Fibroblast of peridontal ligament (primary cell): ENCODE results near the gene KIF26B.
A peak's percentile ranks its signal among the peaks of the same experiment; 100 is the strongest.

ENCODE experiments used
- DNase-seq: peaks from one replicate; pipeline ENCODE4 v3.0.0-alpha.2; 2010; ENCODE audit errors: extremely low read depth

The KIF26B gene

DNA sequence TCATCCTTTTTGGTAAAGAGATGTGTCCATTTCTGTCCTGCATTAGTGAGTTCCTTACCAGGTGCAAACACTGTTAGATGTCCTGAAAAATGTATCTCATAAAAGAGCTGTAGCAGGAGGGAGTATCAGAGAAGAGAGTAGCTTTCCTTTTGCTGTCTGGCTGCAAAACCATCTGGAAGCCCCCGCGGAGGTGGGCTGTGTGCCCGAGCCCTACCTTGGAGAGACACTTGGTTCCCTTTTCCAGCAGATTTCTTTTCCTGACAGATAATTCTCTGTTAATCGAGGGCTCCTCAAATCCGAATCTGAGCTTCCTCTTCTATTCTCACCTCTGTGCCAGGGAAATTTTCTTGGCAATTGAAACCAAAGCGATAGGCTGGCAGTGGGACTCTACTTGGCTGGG lies 53.0 kb downstream of the KIF26B start:
- DNase-seq = no peak

GRCh38 chr1:245209658-245210435 lies 55.1 kb downstream of the KIF26B start:
- no peak for DNase-seq

DNA sequence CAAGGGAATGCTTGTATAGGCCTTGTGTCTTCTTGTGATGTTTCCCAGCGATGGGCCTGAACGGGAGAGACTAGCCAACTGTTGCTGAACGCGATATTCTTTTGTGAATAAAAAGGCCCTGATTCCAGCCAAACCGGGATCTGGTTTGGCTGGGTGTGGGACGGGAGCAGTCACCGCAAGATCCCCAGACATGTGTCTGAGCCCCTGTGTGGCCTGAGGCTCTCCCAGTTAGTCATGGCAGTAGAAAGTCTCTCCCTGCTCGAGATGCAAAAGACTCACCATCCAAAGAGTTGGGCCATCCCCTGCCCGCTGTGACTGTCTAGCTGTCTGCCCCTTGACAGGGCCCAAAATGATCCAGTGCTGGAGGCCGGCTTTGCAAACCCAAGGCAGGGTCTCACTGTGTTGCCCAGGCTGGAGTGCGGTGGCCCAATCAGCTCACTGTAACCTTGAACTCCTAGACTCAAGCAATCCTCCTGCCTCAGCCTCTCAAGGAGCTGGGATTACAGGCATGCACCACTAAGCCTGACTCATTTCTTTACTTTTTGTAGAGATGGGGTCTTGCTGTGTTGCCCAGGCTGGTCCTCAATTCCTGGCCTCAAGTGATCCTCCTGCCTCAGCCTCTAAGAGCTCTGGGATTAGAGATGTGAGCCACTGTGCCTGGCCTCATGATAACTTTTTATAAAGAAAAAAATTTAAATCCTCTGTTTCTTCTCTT lies 56.4 kb downstream of the KIF26B start:
- DNase-seq = no peak

DNA sequence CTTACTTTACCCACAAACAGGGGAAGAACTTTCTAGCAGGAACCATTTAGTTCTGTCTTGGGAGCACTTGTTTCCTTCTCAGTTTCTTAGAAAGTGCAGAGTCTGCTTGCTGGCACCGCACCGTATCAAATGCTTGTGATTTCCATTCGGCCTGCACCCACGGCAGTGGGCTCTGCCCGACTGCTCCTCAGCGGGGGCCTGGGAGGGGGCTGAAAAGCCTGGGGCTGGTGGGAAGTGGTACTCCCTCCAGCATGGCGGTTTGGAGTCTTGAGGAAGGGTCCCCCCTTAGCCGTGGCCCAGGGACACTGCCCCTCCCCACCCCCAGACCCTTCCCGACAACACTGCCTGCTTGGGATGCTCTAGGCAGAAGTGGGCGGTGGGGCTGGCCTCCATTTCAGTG lies 57.0 kb downstream of the KIF26B start:
- DNase-seq = no peak

GRCh38 chr1:245212221-245212710 lies 57.5 kb downstream of the KIF26B start:
- no peak for DNase-seq

DNA sequence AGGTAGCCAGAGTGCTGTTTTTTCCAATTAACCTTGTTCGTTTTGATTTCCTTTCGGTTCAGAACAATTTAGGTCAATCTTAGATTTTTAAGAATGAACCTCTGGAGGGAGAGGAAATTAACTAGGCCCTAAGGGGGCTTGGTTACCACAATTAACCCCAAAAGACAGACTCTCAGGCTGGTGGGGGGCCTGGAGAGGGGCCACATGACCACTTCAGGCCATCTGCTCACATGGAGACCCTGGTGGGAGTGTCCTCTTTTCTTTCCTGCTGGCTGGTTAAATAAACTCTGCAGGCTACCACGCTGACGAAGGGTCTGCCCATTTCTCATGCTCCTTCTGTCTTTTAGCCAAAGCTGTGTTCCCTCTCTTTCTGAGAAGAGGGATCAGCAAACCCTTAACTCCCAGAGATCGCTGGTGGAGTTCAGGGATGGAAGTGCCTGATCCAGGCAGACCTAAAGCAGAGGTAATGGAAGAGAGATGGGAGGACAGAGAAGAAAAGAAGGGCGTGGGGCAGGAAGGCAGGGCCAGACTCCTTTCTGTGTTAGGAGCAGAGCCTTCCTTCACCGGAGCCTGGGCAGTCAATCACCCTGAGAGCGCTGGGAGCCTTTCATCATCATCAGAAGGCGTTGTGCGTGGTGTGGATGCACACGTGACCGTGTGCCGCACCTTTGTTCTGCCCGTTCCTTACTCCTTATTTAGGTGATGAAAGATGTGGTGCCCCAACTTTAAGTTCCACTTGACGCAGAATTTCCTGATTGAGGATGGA lies 58.5 kb downstream of the KIF26B start:
- DNase-seq = no peak

GRCh38 chr1:245215071-245215470 lies 60.3 kb downstream of the KIF26B start:
- no peak for DNase-seq

GRCh38 chr1:245216366-245217115 lies 61.8 kb downstream of the KIF26B start:
- DNase-seq = peak; percentile 30

DNA sequence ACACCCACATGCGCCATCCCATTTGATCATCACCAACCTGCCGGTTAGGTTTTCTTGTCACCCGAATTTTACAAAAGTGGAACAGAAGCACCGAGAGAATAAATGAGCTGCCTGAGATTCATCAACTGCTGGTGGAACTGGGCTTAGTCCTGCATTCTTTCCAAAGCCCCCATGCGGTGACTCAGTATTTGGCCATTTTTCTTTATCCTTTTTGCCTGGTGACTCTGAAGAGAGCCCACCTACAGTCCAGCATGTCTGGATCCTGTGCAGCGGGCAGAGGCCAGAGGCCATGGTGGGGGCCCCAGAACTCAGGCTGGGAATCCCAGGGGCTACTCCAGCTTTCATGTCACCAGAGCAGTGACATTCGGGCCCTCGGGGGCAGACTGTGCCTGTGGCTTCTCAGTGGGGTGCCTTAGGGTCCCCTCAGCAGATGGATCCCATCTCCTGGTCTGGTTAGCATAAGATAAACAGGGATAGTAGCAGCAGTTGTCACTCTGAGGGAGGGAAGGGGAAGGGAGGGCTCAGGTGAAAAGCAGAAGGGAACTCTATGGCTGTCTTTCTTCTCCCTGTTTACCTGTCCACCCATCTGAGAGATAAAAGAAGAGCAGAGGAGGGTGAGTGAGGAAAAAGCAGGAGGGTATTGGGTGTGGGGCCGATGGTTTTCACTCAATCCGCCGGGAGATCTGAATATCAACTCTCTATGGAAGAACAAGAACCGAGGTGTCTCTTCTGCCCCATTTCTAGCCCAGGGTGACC lies 63.2 kb downstream of the KIF26B start:
- no peak for DNase-seq

DNA sequence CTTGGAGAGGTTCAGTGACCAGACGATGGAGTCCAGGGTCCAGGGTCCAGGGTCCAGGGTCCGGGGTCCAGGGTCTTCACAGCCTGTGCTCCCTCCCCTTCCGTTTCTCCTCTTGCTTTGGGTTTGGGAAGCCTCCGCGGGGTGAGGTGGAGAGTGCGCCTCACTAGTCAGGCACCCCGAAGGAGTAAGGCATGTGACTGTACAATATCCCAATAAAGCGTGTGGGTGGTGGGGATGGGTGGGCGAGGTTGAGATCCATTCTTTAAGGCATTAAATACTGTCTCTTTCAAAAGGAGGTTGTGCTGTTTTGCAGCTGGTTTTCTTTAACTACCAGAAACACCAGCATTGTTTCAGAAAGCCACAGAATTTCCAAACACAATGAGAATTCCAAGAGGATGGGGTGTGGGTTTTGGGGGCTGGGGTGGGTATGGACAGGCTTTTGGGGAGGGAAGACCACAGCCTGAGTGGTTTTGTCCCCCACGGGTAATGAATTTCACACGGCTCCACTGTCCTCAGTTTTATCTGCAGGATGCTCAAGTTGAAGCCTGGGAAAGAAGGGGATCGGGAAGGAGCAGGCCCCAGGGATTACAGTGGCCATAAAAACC lies 65.7 kb downstream of the KIF26B start:
- DNase-seq = peak; percentile 28

DNA sequence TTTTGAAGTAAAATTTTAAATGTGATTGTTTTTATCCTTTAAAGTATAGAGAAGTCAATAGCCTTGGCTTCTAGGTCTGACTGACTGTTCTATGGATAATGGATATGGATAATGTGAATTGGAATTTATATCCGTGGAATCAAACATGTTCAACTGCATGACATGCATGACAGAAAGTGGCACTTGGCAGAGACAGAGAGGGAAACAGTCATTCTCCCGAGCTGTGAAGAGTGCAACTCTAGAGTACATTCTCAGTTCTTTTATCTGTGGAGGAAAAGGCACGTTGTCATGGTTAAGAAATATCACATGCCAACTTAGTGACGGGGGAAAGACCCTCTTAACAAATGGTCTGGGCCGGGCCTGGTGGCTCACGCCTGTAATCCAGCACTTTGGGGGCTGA lies 67.0 kb downstream of the KIF26B start:
- DNase-seq = no peak

GRCh38 chr1:245222931-245223595 lies 68.3 kb downstream of the KIF26B start:
- DNase-seq = no peak

DNA sequence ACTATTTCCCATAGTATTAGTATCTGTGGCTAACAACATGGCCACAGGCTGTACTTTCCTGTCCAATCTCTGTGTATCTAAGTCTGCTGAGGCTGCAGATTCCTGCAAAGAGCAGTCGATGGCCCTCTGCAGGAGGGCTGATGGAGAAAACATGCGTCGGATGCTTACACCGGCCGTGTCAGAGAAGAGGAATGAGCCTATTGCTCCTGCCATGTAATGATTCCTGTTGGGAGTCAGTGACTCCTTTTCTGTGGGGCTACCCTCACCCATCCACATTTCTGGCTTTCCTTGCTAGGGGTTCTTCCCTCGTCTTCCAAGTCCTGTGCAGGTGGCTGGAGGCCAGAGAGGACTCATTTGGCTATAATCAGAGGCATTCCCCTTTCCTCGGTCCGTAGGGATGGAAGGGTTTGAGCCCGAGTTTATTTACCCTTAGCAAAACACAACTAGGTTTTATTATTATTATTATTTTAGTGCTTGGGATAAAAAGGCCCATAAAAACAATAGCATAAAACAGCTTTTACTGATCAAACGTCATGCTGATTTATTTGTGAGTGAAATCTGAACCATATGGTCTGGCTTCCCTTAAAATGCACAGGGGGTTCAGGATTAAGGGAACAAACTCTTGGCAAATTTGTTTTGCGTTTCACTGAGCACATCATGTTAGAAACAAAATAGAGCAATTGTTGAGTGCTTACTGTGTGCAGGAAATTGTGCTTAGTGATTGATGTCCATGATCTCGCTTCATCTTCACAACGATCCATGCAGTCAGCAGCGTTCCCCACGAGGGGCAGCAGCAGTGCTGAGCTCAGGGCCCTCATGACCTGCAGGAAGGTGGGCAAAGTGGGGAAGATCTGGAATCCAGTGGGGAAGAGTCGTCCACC lies 70.8 kb downstream of the KIF26B start:
- peak; percentile 30 for DNase-seq

GRCh38 chr1:245226203-245226499 lies 71.4 kb downstream of the KIF26B start:
- DNase-seq = no peak

DNA sequence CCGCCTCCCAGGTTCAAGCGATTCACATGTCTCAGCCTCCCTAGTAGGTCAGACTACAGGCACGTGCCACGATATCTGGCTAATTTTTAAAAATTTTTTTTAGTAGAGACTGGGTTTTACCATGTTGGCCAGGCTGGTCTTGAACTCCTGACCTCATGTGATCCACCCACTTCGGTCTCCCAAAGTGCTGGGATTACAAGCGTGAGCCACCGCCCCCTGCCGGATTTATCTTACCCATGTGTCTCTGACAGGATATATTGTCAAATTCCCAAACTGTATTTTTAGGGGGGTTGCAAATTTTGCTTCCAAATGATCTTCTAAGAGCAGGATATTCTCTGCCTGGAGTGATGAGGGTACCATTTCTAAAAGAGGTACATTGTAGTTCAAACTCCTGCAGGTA lies 74.3 kb downstream of the KIF26B start:
- no peak for DNase-seq

- DNase-seq = no peak
Observed at GRCh38 chr1:245232931-245233330, 78.1 kb downstream of the KIF26B start.

DNA sequence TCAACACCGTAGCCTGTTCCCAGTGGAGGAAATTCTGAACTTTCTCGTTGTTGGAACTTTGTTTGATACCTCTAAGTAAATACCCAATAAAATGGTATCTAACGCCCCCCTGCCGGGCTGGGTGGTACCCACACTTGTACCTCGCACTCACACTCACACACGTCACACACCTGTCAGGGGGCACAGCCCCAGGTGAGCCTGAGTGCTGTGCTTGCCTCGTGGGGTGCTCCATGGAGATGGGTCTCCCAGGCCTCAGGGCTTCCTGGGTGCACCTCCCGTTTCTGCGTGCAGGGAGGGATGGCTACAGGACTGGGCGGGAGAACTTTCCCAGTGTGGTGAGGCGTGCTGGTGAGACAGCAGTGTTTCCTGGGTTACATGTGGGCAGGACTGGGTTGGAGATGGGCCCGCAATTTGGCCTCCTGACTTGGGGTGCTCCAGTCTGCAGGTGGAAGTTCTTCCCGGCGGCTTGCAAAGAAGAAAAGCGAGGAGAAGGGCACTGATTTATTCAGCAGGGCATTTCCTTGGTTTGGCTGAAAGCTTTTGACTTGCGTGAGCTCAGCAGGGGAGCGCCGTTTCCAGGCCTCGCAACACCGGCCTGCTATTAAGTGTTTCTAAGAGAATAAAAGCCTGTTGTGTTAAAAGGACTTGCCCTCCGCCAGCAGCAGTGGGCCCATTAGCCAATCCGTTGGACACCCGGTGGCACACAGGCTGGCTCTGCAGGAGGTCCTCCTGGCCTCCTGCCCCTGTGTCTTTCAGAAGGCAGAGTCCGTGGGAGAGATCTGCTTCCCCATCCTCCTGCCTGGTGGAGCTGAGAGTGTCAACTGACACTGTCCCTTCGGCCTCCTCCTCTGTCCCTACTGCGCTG lies 79.7 kb downstream of the KIF26B start:
- no peak for DNase-seq

DNA sequence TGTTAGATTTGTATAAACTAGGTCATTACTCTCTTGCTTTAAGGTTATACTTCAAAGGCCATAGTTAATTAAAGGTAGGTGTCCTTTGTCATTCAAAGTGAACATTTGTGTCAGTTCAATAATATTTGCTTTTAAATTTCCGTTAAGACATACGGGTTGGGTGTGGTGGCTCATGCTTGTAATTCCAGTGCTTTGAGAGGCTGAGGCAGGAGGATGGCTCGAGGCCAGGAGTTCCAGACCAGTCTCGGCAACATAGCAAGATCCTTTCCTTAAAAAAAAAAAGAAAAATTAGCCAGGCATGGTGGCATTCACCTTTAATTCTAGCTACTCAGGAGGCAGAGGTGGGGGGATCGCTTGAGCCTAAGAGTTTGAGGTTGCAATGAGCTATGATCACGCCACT lies 80.4 kb downstream of the KIF26B start:
- peak; percentile 16 for DNase-seq
